DMS153 (cell line): Measurements from ENCODE around the gene CHSY1.

Experiments
- DNase-seq: peaks from one replicate; lab custom pipeline; 2025; lab: John Stamatoyannopoulos, UW

The CHSY1 gene

GRCh38 chr15:101188637-101189408 lies 63.0 kb downstream of the CHSY1 start:
- DNase-seq = no peak

DNA sequence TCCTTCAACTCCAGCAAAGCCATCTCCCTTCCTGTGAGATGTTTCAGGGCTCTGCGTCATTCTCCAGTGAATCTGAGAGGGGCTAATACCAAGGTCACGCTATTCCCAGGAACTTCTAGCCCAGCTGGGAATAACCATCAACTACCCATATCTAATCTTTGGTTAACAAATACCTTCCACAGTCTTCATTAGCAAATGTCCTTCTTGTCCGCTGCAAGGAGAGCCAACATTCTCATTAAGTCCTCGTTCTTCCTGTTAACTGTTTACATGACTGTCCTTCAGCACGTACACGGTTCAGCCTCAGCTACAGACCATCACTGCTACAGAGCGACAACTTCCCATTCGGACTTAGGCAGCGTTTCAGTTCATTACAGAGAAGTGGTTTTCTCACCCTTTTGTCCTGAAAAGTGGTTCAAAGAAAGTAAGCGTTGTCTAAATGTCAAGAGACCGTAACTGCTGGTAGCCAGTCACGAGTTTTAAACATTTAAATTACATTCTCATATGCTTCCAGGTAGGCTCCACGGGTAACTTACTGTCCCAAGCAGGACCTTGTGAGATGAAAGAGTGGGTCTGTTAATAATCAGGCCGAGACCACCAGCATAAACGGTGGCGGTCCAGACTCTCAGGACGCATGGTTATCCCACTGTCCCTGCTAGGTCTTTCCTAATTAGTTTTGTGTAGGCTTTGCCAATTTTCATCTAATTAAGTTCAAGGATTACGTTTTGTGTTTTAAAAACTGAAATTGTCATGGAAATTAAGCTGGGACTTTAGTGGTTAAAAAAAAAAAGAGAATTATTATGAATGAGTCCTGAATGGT lies 63.8 kb downstream of the CHSY1 start:
- no peak for DNase-seq

GRCh38 chr15:101185770-101186169 lies 66.1 kb downstream of the CHSY1 start:
- DNase-seq = no peak

DNA sequence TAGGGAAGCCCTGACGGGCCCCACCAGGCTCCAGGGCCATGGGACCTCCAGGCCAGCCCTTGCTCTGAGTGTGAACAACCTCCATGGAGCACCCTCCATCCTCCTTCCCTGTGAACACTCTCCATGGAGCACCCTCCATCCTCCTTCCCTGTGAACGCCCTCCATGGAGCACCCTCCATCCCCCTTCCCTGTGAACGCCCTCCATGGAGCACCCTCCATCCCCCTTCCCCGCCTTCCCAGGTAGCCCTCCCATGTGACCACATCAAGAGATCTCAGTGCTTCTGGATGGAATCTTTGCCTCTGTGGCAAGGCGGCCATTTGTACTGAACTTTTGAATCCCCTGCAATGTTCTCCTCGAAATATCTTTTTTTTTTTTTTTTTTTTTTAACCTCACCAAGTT lies 66.5 kb downstream of the CHSY1 start:
- no peak for DNase-seq

GRCh38 chr15:101184830-101185229 lies 67.0 kb downstream of the CHSY1 start:
- DNase-seq = no peak

DNA sequence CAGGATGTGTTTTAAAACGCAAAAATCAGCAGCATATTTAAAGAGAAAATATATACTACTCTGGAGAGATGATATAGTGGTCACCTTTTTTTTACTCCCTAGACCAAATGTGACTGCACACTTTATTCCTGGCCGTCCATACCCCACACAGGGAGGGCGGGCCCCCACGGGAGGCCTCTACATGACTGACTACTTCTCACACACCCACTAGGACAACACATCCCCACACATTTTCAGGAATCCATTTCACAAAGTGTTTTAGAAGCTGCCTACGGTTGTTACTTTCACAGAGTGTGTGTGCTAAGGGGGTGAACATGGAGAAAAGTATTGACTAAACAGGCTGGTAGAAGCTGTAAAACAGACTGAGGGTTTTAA lies 67.9 kb downstream of the CHSY1 start:
- no peak for DNase-seq

DNA sequence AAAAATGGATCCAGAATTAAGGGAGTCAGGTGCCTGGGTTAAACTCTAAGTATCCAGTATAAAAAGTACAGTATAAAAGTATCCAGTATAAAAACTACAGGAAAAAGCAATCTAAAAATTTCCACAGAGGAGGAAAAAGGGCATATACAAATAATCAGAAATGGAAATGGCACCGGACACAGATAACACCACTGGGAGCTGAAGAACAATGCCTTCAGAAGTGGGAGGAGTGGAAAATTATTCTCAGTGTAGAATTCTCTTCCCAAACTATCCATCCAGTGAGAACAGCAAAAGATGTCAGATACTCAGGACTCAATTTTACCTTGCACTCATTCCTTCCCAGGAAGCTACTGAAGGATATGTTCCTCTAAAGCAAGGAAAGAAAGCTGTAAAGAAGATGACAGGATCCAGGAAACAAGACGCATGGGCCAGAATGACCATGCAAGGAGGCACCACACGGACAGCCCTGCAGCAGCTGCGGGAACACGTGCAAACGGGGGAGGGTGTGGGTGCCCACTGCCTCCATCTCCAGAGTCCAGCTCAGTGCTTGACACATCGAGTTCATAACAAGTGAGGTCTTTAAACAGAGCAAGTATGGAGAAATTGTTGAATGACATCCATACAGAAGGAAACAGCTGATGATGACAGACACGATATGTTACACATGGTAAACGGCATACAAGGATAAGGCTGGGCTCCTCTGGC lies 68.5 kb downstream of the CHSY1 start:
- DNase-seq = no peak

- DNase-seq = no peak
Measured at GRCh38 chr15:101182215-101182614, 69.6 kb downstream of the CHSY1 start.

GRCh38 chr15:101181349-101181748 lies 70.5 kb downstream of the CHSY1 start:
- no peak for DNase-seq

DNA sequence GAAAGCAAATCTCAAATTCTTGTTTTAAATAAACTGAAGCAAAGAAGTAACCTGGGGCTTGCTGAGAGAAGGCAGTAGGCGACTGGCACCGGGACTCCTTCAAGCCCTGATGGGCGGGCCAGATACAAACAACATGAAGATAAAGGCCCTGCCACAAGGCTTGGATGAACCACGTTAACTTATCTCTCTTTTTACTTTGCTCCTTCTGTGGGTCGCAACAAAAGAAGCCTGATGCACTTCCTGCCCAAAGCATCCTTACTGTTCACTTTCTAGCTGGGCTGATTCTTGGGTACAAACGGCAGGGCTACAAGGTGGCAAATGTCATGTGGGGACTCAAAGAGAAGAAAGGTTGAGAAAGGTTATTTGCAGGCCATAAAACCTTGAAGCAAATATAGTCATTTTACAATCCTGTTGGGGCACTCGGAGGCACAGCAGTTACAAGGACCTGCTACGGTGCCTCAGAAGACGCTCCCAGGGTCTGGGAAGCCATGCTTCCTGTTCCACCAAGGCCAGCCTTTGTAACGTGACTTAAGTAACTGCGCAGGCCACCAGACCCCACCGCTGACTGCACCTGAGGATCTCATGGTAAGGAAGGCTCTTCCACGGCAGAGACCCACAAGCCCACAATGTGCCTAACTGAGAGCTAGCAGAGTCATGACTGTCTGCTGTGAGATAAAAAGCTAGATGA lies 71.1 kb downstream of the CHSY1 start:
- DNase-seq = no peak

DNA sequence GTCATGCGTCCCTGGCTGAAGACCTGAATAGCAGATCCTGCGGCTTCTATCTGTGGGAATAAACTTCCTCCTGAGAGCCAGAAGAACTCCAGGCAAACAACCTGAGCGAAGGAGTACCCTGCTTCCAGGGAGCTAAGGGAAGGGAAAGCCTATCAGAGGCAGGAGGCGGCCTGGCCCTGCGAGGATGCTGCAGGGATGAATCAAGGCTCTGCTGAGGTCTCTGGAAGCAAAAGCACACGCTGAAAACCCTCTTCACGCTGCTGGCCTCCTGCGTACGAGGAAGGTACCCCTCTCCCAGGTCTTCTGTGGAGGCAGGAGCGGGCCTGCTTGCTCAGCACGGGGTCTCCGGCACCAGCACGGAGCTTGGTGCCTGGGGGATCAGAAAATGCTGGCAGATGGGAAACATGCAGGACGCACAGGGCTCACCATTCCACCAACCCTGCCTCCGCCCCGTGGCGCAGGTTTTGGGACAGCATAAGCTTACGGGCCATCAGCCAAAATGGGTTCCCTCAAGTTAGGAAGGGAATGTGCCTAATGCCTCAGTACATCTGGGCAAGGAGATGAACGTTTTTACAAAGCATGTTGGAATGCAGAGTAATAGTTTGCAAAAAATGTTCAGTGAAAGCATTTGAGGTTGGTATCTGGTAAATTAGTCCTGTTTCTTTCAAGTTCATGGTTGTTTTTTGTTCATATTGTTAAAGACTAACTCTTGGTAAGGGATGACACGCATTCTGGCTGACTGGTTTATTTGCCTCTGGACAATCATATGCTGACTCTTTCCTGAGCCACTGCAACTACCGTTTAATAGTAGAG lies 72.3 kb downstream of the CHSY1 start:
- no peak for DNase-seq

- DNase-seq = no peak
Measured at GRCh38 chr15:101178931-101179330, 72.9 kb downstream of the CHSY1 start.

DNA sequence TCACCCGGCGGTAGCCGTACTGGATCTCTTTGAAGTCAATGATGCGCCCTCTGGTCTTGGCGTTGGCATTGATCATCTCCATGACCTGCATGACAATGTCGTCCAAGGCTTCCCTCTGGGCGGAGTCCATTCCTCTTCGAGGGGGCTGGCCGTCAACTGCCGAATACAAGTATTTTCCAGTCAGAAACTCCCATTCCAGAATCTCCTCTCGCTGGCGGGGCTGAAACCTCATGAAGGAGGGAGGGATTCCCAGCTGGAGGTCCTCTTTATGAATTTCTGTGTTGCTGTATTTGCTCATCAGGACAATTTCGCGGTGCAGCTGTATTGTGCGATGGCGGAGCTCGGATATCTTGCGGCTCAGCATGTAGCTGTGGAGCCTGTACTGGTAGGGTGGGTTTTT lies 73.4 kb downstream of the CHSY1 start:
- DNase-seq = no peak

DNA sequence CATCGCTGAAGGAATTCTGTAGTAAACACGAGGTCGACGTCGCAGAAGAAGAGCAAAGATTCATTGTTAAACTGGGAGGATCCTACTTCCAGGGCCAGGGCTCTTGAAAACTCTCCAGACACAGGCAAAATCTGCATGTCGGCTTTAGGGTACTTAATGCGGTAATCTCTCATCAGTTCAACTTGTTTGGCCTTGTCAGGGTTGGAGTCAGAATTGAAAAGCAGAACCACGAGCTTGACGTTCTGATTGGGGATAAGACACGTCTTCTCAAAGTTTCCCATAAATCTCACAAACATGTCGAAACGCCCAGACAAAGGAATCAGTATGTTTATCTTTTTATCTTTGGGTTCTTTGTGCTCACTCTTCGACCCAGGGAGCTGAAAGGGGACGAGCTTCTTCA lies 74.0 kb downstream of the CHSY1 start:
- no peak for DNase-seq

- DNase-seq = no peak
Measured at GRCh38 chr15:101176625-101177024, 75.2 kb downstream of the CHSY1 start.

- DNase-seq = no peak
Measured at GRCh38 chr15:101175401-101175800, 76.4 kb downstream of the CHSY1 start.

DNA sequence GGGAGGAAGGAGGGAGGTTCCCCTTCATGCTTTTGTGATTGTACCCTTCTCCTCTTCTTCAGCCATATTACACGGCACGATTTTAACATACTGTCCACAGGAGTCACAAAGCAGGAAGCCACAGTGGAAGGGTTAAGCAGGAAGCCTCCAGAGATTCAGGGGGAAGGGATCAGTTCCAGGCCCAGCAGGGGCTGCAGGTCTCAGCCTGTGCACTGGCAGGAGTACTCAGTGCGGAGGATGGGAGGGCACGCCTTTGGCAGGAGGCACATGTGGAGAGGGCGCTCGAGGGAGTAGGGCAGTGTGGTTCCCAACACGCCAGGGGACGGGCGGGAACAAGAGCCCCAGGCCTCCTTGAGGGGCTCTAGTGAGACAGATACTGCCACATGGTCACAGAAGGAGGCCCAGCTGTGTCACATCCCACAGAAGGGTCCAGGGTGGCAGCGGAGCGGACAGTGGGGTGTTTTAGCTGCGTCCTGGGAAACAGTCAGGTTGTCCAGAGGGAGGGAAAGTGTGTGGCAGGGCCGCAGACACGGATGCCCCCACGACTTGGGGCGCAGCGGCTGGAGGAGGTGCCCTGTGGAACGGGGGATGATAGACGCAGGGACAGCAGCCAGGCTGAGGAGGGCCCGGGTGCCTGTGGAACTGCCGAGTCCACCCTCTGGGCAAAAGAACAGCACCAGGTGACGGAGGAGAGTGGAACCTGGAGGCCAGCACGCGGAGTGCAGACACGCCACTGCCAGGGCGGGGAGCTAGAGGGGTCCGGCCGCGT lies 77.5 kb downstream of the CHSY1 start:
- no peak for DNase-seq

GRCh38 chr15:101173233-101174119 lies 78.4 kb downstream of the CHSY1 start:
- DNase-seq = no peak

- DNase-seq = no peak
Measured at GRCh38 chr15:101172501-101173071, 79.3 kb downstream of the CHSY1 start.
